Naive thymus-derived CD8-positive, alpha-beta T cell (primary cell): ENCODE measurements around the gene TMPRSS7. TPM values are rescaled to one million over a fixed set of nuclear protein-coding genes. Genes with fewer than 3 reads are reported as not detected.
A peak's percentile ranks its signal among the peaks of the same experiment; 100 is the strongest.

ENCODE experiments used
- ATAC-seq, 2 donors: fragments of 150-1000 bp; cut with Tn5 transposase in 1 of 2; sonication (Bioruptor Pico), chemical (Tn5 transposase) in 1 of 2; 1 replicate in 1 of 2; 2 replicates in 1 of 2; pipeline ENCODE4 v1.10.0; 2021; ENCODE audit warnings: mild to moderate bottlenecking in 2 of 2, moderate library complexity in 2 of 2
- POLR2A ChIA-PET: fragments of 350-600 bp; sonication (Branson Sonifier 250); formaldehyde crosslinking; loops from one replicate; lab custom pipeline; 2021; ENCODE audit warnings: antibody characterized with exemption; lab: Charles Lee
- DNase-seq, 10 donors: peaks; one replicate each; pipeline versions ENCODE4 v3.0.0 to v3.0.0-alpha.2; 2020 to 2022
- H3K27ac Mint-ChIP-seq, 10 donors: one replicate each; pipeline ENCODE4 v1.8.0; 2020 to 2022; ENCODE audit warnings: mild to moderate bottlenecking in 10 of 10, mixed read lengths in 10 of 10, moderate library complexity in 4 of 10, inconsistent platforms in 1 of 10
- H3K27me3 Mint-ChIP-seq, 5 donors: one replicate each; pipeline ENCODE4 v1.8.0; 2021 to 2022; ENCODE audit warnings: mixed read lengths in 5 of 5
- H3K36me3 Mint-ChIP-seq, 3 donors: one replicate each; pipeline ENCODE4 v1.8.0; 2020 to 2022; ENCODE audit warnings: mixed read lengths in 3 of 3, mild to moderate bottlenecking in 2 of 3, inconsistent platforms in 1 of 3
- H3K4me1 Mint-ChIP-seq, 4 donors: one replicate each; pipeline ENCODE4 v1.8.0; 2021 to 2022; ENCODE audit warnings: mixed read lengths in 4 of 4
- H3K4me3 Mint-ChIP-seq, 10 donors: one replicate each; pipeline ENCODE4 v1.8.0; 2020 to 2022; ENCODE audit warnings: mild to moderate bottlenecking in 10 of 10, mixed read lengths in 10 of 10, moderate library complexity in 6 of 10, inconsistent platforms in 1 of 10
- H3K9me3 Mint-ChIP-seq, 9 donors: one replicate each; pipeline ENCODE4 v1.8.0; 2020 to 2022; ENCODE audit warnings: mixed read lengths in 9 of 9, mild to moderate bottlenecking in 3 of 9, inconsistent platforms in 1 of 9, moderate library complexity in 1 of 9
- polyA plus RNA-seq, 3 donors: library from polyadenylated mRNA; unstranded; fragments of 300-500 nt; fragmentation: Illumina TruSeq; gene quantifications; one replicate each; pipeline ENCODE4 v1.2.3, GENCODE V29; 2021
- total RNA-seq, 8 experiments: library from RNA in 2 of 8; stranded (reverse) in 2 of 8; gene quantifications; one replicate each; pipeline ENCODE4 v1.2.3 and lab custom pipeline; 2021 to 2026

The TMPRSS7 gene
- total and polyA plus RNA-seq, 5 experiments from 2014 or later: 0.08 to 0.12 TPM; not detected in 3

GRCh38 chr3:112116748-112117186 lies 82.2 kb downstream of the TMPRSS7 start:
- H3K36me3 Mint-ChIP-seq: peaks cover 0 to 2% (median 0%) of the 10 kb centered on the region in 3 donors
- no peaks in the 10 kb centered on the region for H3K27me3 Mint-ChIP-seq
- H3K27ac Mint-ChIP-seq: peak overlapping the region in 6 of 10 donors; percentile 11 to 72 (median 46)
- peaks cover 13 to 83% (median 53%) of the 10 kb centered on the region in 4 donors for H3K4me1 Mint-ChIP-seq
- no peaks in the 10 kb centered on the region for H3K9me3 Mint-ChIP-seq
- DNase-seq (no peak), ATAC-seq (no peak)
- peak overlapping the region in 6 of 10 donors; percentile 5 to 77 (median 37) for H3K4me3 Mint-ChIP-seq
- POLR2A ChIA-PET: no interaction called here

DNA sequence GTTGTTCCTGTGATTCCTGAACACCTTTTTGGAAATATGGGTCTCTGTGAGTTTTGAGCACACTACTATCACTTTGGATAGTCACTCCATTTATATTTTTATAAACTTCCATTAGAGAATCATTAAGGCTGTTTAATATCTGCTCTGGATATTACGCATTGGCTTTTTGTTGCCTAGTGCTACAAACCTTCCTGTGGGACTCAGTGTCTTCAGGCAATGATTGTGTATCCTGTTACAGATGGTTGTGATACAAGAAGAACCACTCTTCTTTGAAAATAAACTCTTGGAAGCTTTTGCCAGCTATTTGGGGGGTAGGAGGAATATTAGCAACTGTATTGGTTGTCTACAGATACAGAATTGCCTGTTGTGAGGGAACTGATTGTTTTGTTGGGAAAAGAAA lies 82.9 kb downstream of the TMPRSS7 start:
- peaks cover 13 to 86% (median 53%) of the 10 kb centered on the region in 4 donors for H3K4me1 Mint-ChIP-seq

DNA sequence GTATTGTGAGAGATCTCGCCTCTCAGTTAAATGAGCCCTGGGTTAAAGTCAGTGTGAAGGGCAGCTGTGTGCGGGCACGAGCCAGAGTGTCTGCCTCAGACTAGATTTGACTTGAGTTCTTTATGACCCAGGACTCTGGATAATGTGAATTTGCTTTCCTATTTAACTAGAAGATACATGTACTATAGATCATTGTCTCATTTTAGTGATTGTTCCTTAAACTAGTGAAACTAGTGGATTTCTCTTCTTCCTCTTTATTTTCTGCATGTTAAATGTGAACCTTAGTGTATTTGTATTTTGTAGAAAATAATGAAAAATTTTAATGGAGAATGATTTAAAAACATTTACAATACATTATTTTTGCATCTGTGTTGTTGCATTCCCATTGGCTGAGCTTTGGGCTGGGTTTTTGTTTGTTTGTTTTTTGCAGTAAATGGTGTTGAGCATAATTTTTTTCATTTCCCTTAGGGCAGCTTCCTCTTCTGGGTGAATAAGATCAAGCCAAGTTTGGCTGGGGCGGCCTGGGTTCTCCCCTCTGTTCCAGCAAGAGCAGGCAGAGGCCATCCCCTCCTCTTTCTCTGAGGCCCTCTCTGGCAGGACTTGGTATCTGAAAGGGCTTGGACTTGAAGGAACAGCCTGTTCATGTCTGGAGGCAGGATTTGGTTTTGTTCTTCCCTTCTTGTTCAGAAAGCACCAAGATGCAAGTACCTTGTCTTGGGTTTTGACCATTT lies 83.5 kb downstream of the TMPRSS7 start:
- peak in 1 of 10 donors; percentile 8 for DNase-seq
- Mint-ChIP-seq H3K4me3 (peak overlapping the region in 1 of 10 donors; percentile 3), H3K27me3 (no peaks in the 10 kb centered on the region), H3K36me3 (peaks cover 5 to 14% (median 6%) of the 10 kb centered on the region in 3 donors), H3K4me1 (peaks cover 15 to 89% (median 55%) of the 10 kb centered on the region in 4 donors), H3K27ac (peak overlapping the region in 3 of 10 donors; percentile 61 to 80 (median 64)), H3K9me3 (no peaks in the 10 kb centered on the region)
- ATAC-seq: peak in 1 of 2 donors; percentile 37
- POLR2A ChIA-PET: no interaction called here

More for the DNA sequence above, 82.9 kb downstream of the TMPRSS7 start:
- Mint-ChIP-seq H3K27ac (peak overlapping the region in 4 of 10 donors; percentile 16 to 80 (median 60)), H3K27me3 (no peaks in the 10 kb centered on the region), H3K36me3 (peaks cover 0 to 8% (median 0%) of the 10 kb centered on the region in 3 donors), H3K4me3 (peak overlapping the region in 1 of 10 donors; percentile 3), H3K9me3 (no peaks in the 10 kb centered on the region)
- ATAC-seq (no peak), DNase-seq (no peak)
- POLR2A ChIA-PET: no interaction called here

DNA sequence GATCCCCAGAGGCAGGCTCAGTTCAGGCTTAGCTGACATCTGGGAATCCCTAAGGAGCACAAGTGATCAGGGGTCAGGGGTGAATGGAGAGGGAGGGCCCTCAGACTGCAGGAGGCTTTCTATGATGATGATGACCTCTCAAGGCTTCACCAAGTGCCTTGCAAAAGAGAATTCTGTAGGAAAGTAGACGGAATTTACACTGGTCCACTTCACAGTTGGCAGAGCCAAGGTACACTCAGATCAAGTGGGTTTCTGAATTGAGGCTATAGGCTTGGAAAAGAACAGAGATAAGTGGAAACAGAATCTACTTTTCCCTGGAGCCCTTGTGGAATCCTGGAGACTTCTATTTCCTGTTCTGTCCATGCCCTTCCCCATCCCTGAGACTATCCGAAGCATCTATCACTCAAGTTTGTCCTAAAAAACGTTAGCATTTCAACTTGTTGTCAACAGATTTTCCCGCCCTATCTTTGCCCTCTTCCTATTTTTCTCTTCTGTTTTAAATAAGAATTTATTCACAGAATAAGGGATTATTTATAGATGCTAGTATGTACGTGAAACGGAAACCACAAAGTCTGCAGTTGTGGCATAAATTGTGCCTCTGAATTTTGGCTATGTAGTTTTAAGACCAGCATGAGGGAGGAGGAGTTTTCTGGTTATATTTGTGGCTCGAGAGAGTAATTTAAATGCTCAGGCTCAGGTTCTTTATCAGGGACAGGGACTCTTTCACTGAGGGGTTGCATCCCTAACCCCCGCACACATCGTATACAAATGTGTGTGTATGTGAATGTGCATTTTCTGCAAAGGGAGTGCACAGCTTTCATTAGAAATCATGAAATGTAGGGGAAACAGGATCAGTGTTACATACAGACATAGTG lies 85.7 kb downstream of the TMPRSS7 start:
- H3K9me3 Mint-ChIP-seq: no peaks in the 10 kb centered on the region
- peak overlapping the region in 9 of 10 donors; percentile 20 to 85 (median 70) for H3K27ac Mint-ChIP-seq
- DNase-seq (peak in 2 of 10 donors; percentile 45 to 51), ATAC-seq (peak; percentile 76 to 91)
- H3K4me3 Mint-ChIP-seq: peak overlapping the region in 9 of 10 donors; percentile 40 to 77 (median 63)
- H3K36me3 Mint-ChIP-seq: peaks cover 11 to 33% (median 21%) of the 10 kb centered on the region in 3 donors
- H3K27me3 Mint-ChIP-seq: no peaks in the 10 kb centered on the region
- POLR2A ChIA-PET: interaction anchor here (0.7 kb wide), 1 partner anchor 8 kb away, joined by 3 read pairs; no protein-coding TSS in a partner anchor
- H3K4me1 Mint-ChIP-seq: peaks cover 13 to 89% (median 56%) of the 10 kb centered on the region in 4 donors

DNA sequence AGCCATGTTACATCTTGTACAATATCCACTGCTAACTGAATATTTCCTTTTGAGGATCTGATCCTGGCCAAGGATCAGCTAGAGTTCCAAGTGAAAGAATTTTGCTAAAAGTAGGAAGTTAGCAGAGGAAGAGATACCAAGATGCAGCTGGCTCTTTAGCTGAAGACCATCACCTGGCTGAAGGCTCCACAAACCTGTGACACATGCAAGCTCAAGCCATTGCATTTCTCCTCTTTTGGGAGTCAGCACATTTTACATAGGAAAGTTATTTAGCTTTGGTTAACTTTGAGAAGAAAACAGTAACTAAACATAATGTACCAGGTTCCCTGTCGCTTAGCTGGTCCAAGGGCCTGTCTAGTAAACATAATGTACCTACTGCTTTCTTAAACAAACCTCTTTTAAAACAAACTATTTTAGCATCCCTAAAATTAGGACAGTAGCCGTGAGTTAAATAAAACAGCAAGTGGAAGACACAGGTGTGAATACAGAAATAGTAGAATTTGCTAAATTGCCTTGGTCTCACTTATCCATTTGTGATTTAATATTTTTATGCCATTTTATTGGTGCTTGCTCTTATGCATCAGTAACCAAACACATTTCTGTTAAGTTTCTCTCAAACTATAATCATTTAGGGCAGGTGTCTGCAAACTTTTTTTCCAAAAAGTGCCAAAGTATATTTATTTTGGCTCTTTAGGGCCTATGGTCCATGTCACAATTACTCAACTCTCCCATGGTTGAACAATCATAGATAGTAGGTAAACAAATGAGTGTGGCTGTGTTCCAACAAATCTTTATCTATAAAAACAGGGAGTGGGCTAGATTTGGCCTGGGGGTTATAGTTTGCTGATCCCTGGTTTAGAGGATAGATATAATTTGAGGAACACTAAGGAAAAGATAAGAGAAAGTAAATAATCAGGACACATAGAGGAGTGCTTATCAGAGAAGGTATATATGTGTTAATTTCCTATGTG lies 87.3 kb downstream of the TMPRSS7 start:
- H3K9me3 Mint-ChIP-seq: no peaks in the 10 kb centered on the region
- H3K27ac Mint-ChIP-seq: peak overlapping the region in 3 of 10 donors; percentile 15 to 80 (median 41)
- DNase-seq (no peak), ATAC-seq (no peak)
- peaks cover 15 to 47% (median 21%) of the 10 kb centered on the region in 3 donors for H3K36me3 Mint-ChIP-seq
- peaks cover 19 to 91% (median 69%) of the 10 kb centered on the region in 4 donors for H3K4me1 Mint-ChIP-seq
- peak overlapping the region in 1 of 10 donors; percentile 45 for H3K4me3 Mint-ChIP-seq
- no peaks in the 10 kb centered on the region for H3K27me3 Mint-ChIP-seq
- POLR2A ChIA-PET: no interaction called here

DNA sequence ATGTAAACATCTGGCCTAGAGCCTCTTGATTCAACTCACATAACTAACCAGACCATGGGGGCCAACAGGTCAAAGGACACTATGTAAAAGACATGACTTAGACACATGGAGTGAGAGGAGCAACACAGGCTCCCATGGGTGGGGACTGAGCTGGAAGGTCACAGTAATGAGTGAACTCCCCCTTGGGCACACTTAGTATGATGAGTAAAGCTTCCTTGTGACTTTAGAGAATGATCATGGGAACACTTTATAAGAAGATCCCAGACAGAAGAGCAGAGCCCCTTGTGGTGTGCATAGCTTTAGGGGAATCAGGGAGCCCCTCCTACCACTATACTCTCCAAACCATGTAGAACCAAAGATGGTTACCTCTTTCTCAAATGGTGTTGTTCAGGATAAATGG lies 88.3 kb downstream of the TMPRSS7 start:
- Mint-ChIP-seq H3K27ac (peak overlapping the region in 1 of 10 donors; percentile 37), H3K27me3 (no peaks in the 10 kb centered on the region), H3K36me3 (peaks cover 15 to 47% (median 21%) of the 10 kb centered on the region in 3 donors), H3K4me1 (peaks cover 22 to 91% (median 71%) of the 10 kb centered on the region in 4 donors), H3K9me3 (no peaks in the 10 kb centered on the region), H3K4me3 (no peak overlapping the region)
- no peak for ATAC-seq
- POLR2A ChIA-PET: no interaction called here
- no peak for DNase-seq

DNA sequence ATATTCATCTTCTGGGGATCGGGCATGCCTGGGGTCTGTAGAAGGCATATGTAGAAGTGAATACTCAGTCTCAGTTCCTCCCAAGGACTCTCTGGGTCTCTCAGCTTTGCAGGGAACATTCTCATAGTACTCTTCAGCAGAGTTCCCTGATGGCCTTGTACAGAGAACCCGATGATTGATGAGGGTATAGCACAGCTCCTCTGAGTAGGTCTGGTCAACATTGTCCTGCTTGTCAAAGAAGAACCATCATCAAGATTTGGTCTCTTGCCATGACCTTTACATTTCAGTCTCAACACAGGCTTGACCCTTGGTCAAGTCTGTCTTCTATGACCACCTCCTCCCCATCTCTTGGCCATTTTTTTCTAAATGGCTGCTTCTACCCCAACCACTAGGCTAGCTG lies 89.0 kb downstream of the TMPRSS7 start:
- H3K4me3 Mint-ChIP-seq: no peak overlapping the region
- H3K36me3 Mint-ChIP-seq: peaks cover 15 to 47% (median 21%) of the 10 kb centered on the region in 3 donors
- POLR2A ChIA-PET: interaction anchor here (1.1 kb wide), 1 partner anchor 9 kb away, joined by 4 read pairs; no protein-coding TSS in a partner anchor
- ATAC-seq (no peak), DNase-seq (no peak)
- H3K27me3 Mint-ChIP-seq: no peaks in the 10 kb centered on the region
- H3K9me3 Mint-ChIP-seq: no peaks in the 10 kb centered on the region
- peaks cover 25 to 91% (median 73%) of the 10 kb centered on the region in 4 donors for H3K4me1 Mint-ChIP-seq
- H3K27ac Mint-ChIP-seq: peak overlapping the region in 1 of 10 donors; percentile 7

GRCh38 chr3:112124907-112125607 lies 90.5 kb downstream of the TMPRSS7 start:
- no peaks in the 10 kb centered on the region for H3K9me3 Mint-ChIP-seq

DNA sequence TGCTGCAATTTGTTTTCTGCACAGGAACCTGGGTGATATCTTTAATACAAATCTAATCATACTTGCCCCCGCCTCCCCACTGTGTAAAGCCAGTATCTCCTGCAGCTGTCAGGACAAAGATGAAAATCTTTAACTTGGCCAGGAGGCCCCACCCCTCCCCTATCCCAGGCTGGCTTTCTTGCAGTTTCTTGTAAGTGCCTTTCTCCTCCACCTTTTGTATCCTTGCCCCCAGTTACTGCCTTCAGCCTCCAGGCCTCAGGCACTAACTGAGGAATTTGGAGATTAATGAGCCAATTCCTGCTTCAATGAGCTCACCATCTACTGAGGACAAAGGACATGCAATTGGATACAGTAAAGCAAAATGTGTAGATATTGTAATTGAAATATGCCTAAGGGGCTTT lies 92.0 kb downstream of the TMPRSS7 start:
- DNase-seq: no peak
- Mint-ChIP-seq H3K27ac (peak overlapping the region; percentile 83 to 96 (median 91)), H3K36me3 (peaks cover 15 to 51% (median 21%) of the 10 kb centered on the region in 3 donors), H3K4me1 (peaks cover 38 to 92% (median 74%) of the 10 kb centered on the region in 4 donors), H3K4me3 (peak overlapping the region; percentile 15 to 81 (median 68)), H3K27me3 (no peaks in the 10 kb centered on the region), H3K9me3 (no peaks in the 10 kb centered on the region)
- no peak for ATAC-seq
- POLR2A ChIA-PET: no interaction called here

More at GRCh38 chr3:112124907-112125607, 90.5 kb downstream of the TMPRSS7 start:
- Mint-ChIP-seq H3K27ac (peak overlapping the region in 9 of 10 donors; percentile 53 to 96 (median 83)), H3K4me1 (peaks cover 34 to 92% (median 73%) of the 10 kb centered on the region in 4 donors), H3K36me3 (peaks cover 15 to 47% (median 21%) of the 10 kb centered on the region in 3 donors), H3K4me3 (peak overlapping the region in 1 of 10 donors; percentile 47), H3K27me3 (no peaks in the 10 kb centered on the region)
- POLR2A ChIA-PET: no interaction called here
- ATAC-seq (no peak), DNase-seq (no peak)

- POLR2A ChIA-PET: interaction anchor here (1.8 kb wide), 1 partner anchor 8 kb away, joined by 3 read pairs; no protein-coding TSS in a partner anchor
- DNase-seq (peak in 2 of 10 donors; percentile 37 to 44), ATAC-seq (peak; percentile 10 to 22)
- H3K36me3 Mint-ChIP-seq: peaks cover 12 to 42% (median 17%) of the 10 kb centered on the region in 3 donors
- H3K4me3 Mint-ChIP-seq: peak overlapping the region; percentile 15 to 81 (median 68)
- H3K4me1 Mint-ChIP-seq: peaks cover 40 to 89% (median 77%) of the 10 kb centered on the region in 4 donors
- H3K27me3 Mint-ChIP-seq: no peaks in the 10 kb centered on the region
- no peaks in the 10 kb centered on the region for H3K9me3 Mint-ChIP-seq
- H3K27ac Mint-ChIP-seq: peak overlapping the region; percentile 83 to 96 (median 91)
Observed at GRCh38 chr3:112127522-112128494, 93.3 kb downstream of the TMPRSS7 start.
